H1 (cell line): ENCODE measurements around the gene CHRNG. TPM values are rescaled to one million over a fixed set of nuclear protein-coding genes. Genes with fewer than 3 reads are reported as not detected.

ENCODE experiments used
- CTCF ChIA-PET: fragments of 300-600 bp; sonication (Branson Sonifier 250); formaldehyde crosslinking; loops from one replicate; lab custom pipeline; 2021; ENCODE audit not compliant: partially characterized antibody; lab: Charles Lee
- POLR2A ChIA-PET: fragments of 300-600 bp; sonication (Branson Sonifier 250); formaldehyde crosslinking; loops from one replicate; lab custom pipeline; 2021; ENCODE audit warnings: inconsistent platforms; ENCODE audit not compliant: partially characterized antibody; lab: Charles Lee
- DNase-seq, 2 experiments: peaks; one replicate each; pipeline versions ENCODE4 v3.0.0 to v3.0.0-alpha.2; 2010 to 2022; ENCODE audit warnings: low spot score in 2 of 2, low read depth in 1 of 2, mixed read lengths in 1 of 2
- FAIRE-seq: peaks from 2 replicates; lab custom pipeline; 2011; peaks lifted over from hg19 to GRCh38; lab: Jason Lieb, UNC
- H2AFZ ChIP-seq: 2 replicates; pipeline ENCODE4 v1.8.1; 2012; ENCODE audit warnings: low read length, inconsistent platforms
- H2AK5ac ChIP-seq: 2 replicates; pipeline ENCODE4 v1.6.1; 2013; ENCODE audit warnings: low read depth, low read length
- H2BK120ac ChIP-seq: replicated peaks from 2 replicates; pipeline ENCODE3; 2013; ENCODE audit warnings: low read depth, low read length, inconsistent platforms
- H2BK12ac ChIP-seq: 2 replicates; pipeline ENCODE4 v1.6.1; 2013; ENCODE audit warnings: low read depth, low read length
- H2BK15ac ChIP-seq: 2 replicates; pipeline ENCODE4 v1.6.1; 2013; ENCODE audit warnings: low read length
- H2BK20ac ChIP-seq: 2 replicates; pipeline ENCODE4 v1.6.1; 2013; ENCODE audit warnings: low read length
- H2BK5ac ChIP-seq: 2 replicates; pipeline ENCODE4 v1.6.1; 2013; ENCODE audit warnings: low read depth, low read length
- H3K14ac ChIP-seq: 2 replicates; pipeline ENCODE4 v1.6.1; 2013; ENCODE audit warnings: inconsistent platforms; ENCODE audit not compliant: insufficient read length
- H3K18ac ChIP-seq: 2 replicates; pipeline ENCODE4 v1.6.1; 2013; ENCODE audit warnings: low read length; ENCODE audit errors: extremely low read depth
- H3K23ac ChIP-seq: 2 replicates; pipeline ENCODE4 v1.6.1; 2013; ENCODE audit warnings: inconsistent platforms; ENCODE audit not compliant: insufficient read length
- H3K23me2 ChIP-seq: 2 replicates; pipeline ENCODE4 v1.6.1; 2013; ENCODE audit warnings: low read depth, low read length
- H3K27ac ChIP-seq: 2 replicates; pipeline ENCODE4 v1.6.1; 2011; ENCODE audit warnings: low read depth, low read length, inconsistent platforms
- H3K27me3 ChIP-seq, 4 experiments: replicated peaks in 1 of 4; 1 replicate in 1 of 4; 2 replicates in 3 of 4; pipeline versions ENCODE4 v1.6.1 to v1.8.1; 2011 to 2013; ENCODE audit warnings: low read length in 3 of 4, mild to moderate bottlenecking in 3 of 4, inconsistent platforms in 2 of 4, mixed read lengths in 2 of 4, moderate library complexity in 1 of 4; ENCODE audit not compliant: control insufficient read depth in 3 of 4, insufficient read depth in 3 of 4; ENCODE audit errors: extremely low read depth in 1 of 4
- H3K36me3 ChIP-seq, 4 experiments: 2 replicates each; pipeline versions ENCODE4 v1.6.1 to v1.8.1; 2011 to 2013; ENCODE audit warnings: mild to moderate bottlenecking in 4 of 4, low read length in 3 of 4, moderate library complexity in 2 of 4, control low read depth in 1 of 4, inconsistent platforms in 1 of 4; ENCODE audit not compliant: insufficient read depth in 4 of 4, control insufficient read depth in 2 of 4
- H3K4ac ChIP-seq: replicated peaks from 2 replicates; pipeline ENCODE3; 2013; ENCODE audit warnings: low read length, low read depth, mixed read lengths, inconsistent platforms; ENCODE audit not compliant: insufficient read length
- H3K4me1 ChIP-seq, 4 experiments: replicated peaks in 1 of 4; 1 replicate in 1 of 4; 2 replicates in 3 of 4; pipeline versions ENCODE4 v1.6.1 to v1.8.1; 2011 to 2013; ENCODE audit warnings: low read length in 3 of 4, inconsistent platforms in 2 of 4, mixed read lengths in 1 of 4; ENCODE audit not compliant: insufficient read depth in 4 of 4, control insufficient read depth in 3 of 4
- H3K4me2 ChIP-seq, 2 experiments: 2 replicates each; pipeline versions ENCODE4 v1.6.1 to v1.8.1; 2011 to 2013; ENCODE audit warnings: low read depth in 2 of 2, low read length in 2 of 2, control low read depth in 1 of 2, inconsistent platforms in 1 of 2, mild to moderate bottlenecking in 1 of 2; ENCODE audit not compliant: insufficient read depth in 1 of 2
- H3K4me3 ChIP-seq, 4 experiments: fragments of 200-600, 300-600 bp in 1 of 4; sonication (generic), shearing (Covaris generic), sonication (Bioruptor Twin) in 1 of 4; 2 replicates each; pipeline versions ENCODE4 v1.5.1 to v1.8.1; 2011 to 2016; ENCODE audit warnings: low read length in 4 of 4, low read depth in 3 of 4, control low read depth in 2 of 4, inconsistent platforms in 2 of 4, mild to moderate bottlenecking in 2 of 4, mixed read lengths in 1 of 4, moderate library complexity in 1 of 4; ENCODE audit not compliant: insufficient read depth in 2 of 4; ENCODE audit errors: extremely low read depth in 1 of 4
- H3K56ac ChIP-seq: replicated peaks from 2 replicates; pipeline ENCODE3; 2013; ENCODE audit warnings: low read depth, mild to moderate bottlenecking, mixed read lengths, low read length, inconsistent platforms; ENCODE audit not compliant: insufficient read length
- H3K79me1 ChIP-seq: 2 replicates; pipeline ENCODE4 v1.6.1; 2013; ENCODE audit warnings: low read depth, low read length, control low read depth
- H3K79me2 ChIP-seq, 2 experiments: 2 replicates each; pipeline versions ENCODE4 v1.6.1 to v1.8.1; 2012 to 2013; ENCODE audit warnings: low read length in 2 of 2, mild to moderate bottlenecking in 2 of 2, inconsistent platforms in 1 of 2; ENCODE audit not compliant: insufficient read depth in 2 of 2, control insufficient read depth in 1 of 2
- H3K9ac ChIP-seq, 4 experiments: replicated peaks in 1 of 4; 1 replicate in 1 of 4; 2 replicates in 3 of 4; pipeline versions ENCODE4 v1.6.1 to v1.8.1; 2011 to 2013; ENCODE audit warnings: low read depth in 3 of 4, low read length in 3 of 4, control low read depth in 2 of 4, mild to moderate bottlenecking in 2 of 4, moderate library complexity in 2 of 4, inconsistent platforms in 1 of 4; ENCODE audit errors: extremely low read depth in 1 of 4
- H3K9me3 ChIP-seq, 2 experiments: 2 replicates each; pipeline versions ENCODE4 v1.6.1 to v1.8.1; 2012 to 2013; ENCODE audit warnings: mild to moderate bottlenecking in 2 of 2, moderate library complexity in 2 of 2, control low read depth in 1 of 2, inconsistent platforms in 1 of 2, low read depth in 1 of 2, low read length in 1 of 2, mixed read lengths in 1 of 2; ENCODE audit not compliant: insufficient read depth in 2 of 2
- H4K20me1 ChIP-seq, 2 experiments: replicated peaks in 1 of 2; 2 replicates each; pipeline versions ENCODE3 to v1.8.1; 2011 to 2013; ENCODE audit warnings: inconsistent platforms in 2 of 2, low read length in 2 of 2, mild to moderate bottlenecking in 1 of 2; ENCODE audit not compliant: insufficient read depth in 2 of 2, control insufficient read depth in 1 of 2
- H4K5ac ChIP-seq: 2 replicates; pipeline ENCODE4 v1.6.1; 2013; ENCODE audit warnings: low read length, low read depth, mixed read lengths, inconsistent platforms; ENCODE audit not compliant: insufficient read length
- H4K8ac ChIP-seq: 2 replicates; pipeline ENCODE4 v1.8.0; 2013; ENCODE audit warnings: mild to moderate bottlenecking, moderate library complexity, low read length, inconsistent platforms; ENCODE audit not compliant: insufficient read depth; ENCODE audit errors: extremely low read depth
- H4K91ac ChIP-seq: replicated peaks from 2 replicates; pipeline ENCODE3; 2013; ENCODE audit warnings: low read length, mixed read lengths, inconsistent platforms; ENCODE audit not compliant: insufficient read length
- ASH2L ChIP-seq: fragments of 200-600, 300-600 bp; sonication (generic); IDR thresholded peaks from one replicate; pipeline ENCODE4 v1.7.1; 2017; ENCODE audit warnings: low read length
- CBX8 ChIP-seq: fragments of 300-800, 300-1000 bp; sonication (generic); IDR thresholded peaks from 2 replicates; pipeline ENCODE4 v1.7.1; 2016; ENCODE audit warnings: low read depth, low read length, borderline replicate concordance
- CREB1 ChIP-seq: IDR thresholded peaks from 2 replicates; pipeline ENCODE4 v1.6.1; 2012; ENCODE audit warnings: inconsistent platforms
- GABPA ChIP-seq: IDR thresholded peaks from 2 replicates; pipeline ENCODE4 v1.6.1; 2011; ENCODE audit warnings: mild to moderate bottlenecking, low read length, moderate library complexity, borderline replicate concordance; ENCODE audit not compliant: insufficient read depth
- KDM4A ChIP-seq: IDR thresholded peaks from one replicate; pipeline ENCODE4 v1.7.1; 2012; ENCODE audit warnings: low read depth, mild to moderate bottlenecking, moderate library complexity, low read length, inconsistent platforms; ENCODE audit not compliant: severe bottlenecking
- RAD21 ChIP-seq, 2 experiments: IDR thresholded peaks in 1 of 2; conservative IDR thresholded peaks in 1 of 2; 2 replicates each; pipeline ENCODE4 v1.6.1; 2011; ENCODE audit warnings: low read depth in 2 of 2, low read length in 2 of 2, improper control_type of control experiment in 1 of 2, inconsistent platforms in 1 of 2, mild to moderate bottlenecking in 1 of 2, moderate library complexity in 1 of 2
- RBBP5 ChIP-seq: IDR thresholded peaks from 2 replicates; pipeline ENCODE4 v1.7.1; 2012; ENCODE audit warnings: low read depth, mild to moderate bottlenecking, inconsistent platforms, low read length, moderate library complexity, borderline replicate concordance
- RNF2 ChIP-seq: fragments of 200-900, 300-1000 bp; sonication (generic); IDR thresholded peaks from 2 replicates; pipeline ENCODE4 v1.7.1; 2016; ENCODE audit warnings: borderline replicate concordance, low read depth, mild to moderate bottlenecking, antibody characterized with exemption, low read length; ENCODE audit not compliant: poor library complexity, severe bottlenecking; ENCODE audit errors: missing control alignments
- SIX5 ChIP-seq: IDR thresholded peaks from 2 replicates; pipeline ENCODE4 v1.6.1; 2011; ENCODE audit warnings: mild to moderate bottlenecking, low read depth, low read length
- WGBS, 2 experiments: shearing (Covaris generic) in 1 of 2; methylation state at CpG; one replicate each; pipeline versions ENCODE4 v1.1.6 to v1.1.7; 2013 to 2015; ENCODE audit warnings: low lambda C conversion rate in 2 of 2, mixed read lengths in 2 of 2, inconsistent platforms in 1 of 2, low coverage in 1 of 2, missing lambda C conversion rate in 1 of 2; ENCODE audit not compliant: insufficient replicate concordance in 2 of 2, insufficient coverage in 1 of 2, insufficient read length in 1 of 2; ENCODE audit errors: extremely low coverage in 1 of 2, missing lambda C conversion rate in 1 of 2; 5-methylcytosine and 5-hydroxymethylcytosine counted together
- polyA plus RNA-seq, 7 experiments: library from polyadenylated mRNA; depleted of rRNA in 3 of 7; stranded (reverse) in 5 of 7; unstranded in 2 of 7; fragments of >200 nt in 5 of 7; fragments of 200-250 nt in 2 of 7; gene quantifications; 1 replicate in 5 of 7; 2 replicates in 1 of 7; 4 replicates in 1 of 7; pipeline versions ENCODE4 v1.2.1 to v1.2.3, GENCODE V29; 2011 to 2013; ENCODE audit warnings: missing spikeins in 2 of 7, mixed read lengths in 2 of 7
- total RNA-seq: library from RNA; stranded (reverse); fragmentation: NEBNext Ultra II Directional; extraction: Animal tissue kit (Norgen Biotek cat#: 25700); gene quantifications from 2 replicates; pipeline ENCODE4 v1.2.1, GENCODE V29; 2021

Gene CHRNG
- total and polyA plus RNA-seq, 2 of the 8 experiments (the other 6 are each of a cell fraction or from before 2014, with no cell fraction given), result 0.05 TPM; not detected in 1

DNA sequence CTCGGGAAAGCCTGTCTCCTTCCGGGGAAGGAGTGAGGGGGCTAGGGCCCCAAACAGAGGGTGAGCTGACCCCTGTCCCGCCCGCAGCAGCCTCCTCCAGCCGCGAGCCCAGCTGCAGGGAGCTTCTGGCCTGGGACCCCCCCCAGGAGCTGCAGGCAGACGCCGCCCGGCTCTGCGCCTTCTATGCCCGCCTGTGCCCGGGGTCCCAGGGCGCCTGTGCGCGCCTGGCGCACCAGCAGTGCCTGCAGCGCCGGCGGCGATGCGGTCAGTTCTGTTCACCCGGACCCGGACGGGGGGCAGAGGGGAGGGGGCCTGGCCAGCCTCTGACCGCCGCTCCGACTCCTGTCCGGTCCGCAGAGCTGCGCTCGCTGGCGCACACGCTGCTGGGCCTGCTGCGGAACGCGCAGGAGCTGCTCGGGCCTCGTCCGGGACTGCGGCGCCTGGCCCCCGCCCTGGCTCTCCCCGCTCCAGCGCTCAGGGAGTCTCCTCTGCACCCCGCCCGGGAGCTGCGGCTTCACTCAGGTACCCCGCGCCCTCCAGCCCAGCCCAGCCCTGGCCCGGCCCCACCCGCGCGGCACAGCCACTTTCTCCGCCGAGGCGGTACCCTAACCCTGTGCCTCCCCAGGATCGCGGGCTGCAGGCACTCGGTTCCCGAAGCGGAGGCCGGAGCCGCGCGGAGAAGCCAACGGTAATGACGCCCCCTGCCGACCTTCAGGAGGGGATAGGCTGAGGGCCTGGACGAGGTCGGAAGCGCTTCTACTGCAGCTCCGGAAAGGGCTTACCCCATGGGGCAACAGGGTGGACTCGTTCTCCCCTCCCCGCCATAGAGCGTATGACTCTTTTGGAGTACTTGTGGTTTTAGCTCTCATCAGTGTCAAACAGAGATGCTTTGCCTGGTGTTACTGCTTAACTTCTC lies 15.6 kb upstream of the CHRNG start:
- no peak overlapping the region for H4K91ac ChIP-seq
- ChIA-PET POLR2A (interaction anchor here (0.6 to 1.7 kb wide), 11 partner anchors 11 to 79 kb away, joined by 3 to 5 read pairs (median 3); no protein-coding TSS in a partner anchor), CTCF (interaction anchor here (0.6 to 10.6 kb wide), 28 partner anchors 8 to 672 kb away, joined by 3 to 176 read pairs (median 6); partner anchors contain the start of genes ALPG and CHRNG)
- DNase-seq (peak; percentile 67 to 90), FAIRE-seq (peak; percentile 42)
- H3K23ac ChIP-seq, result no peak overlapping the region
- no peak overlapping the region for H2BK12ac ChIP-seq
- H3K79me2 ChIP-seq, result no peaks in the 10 kb centered on the region
- H2BK120ac ChIP-seq, result no peak overlapping the region
- H3K56ac ChIP-seq, result no peak overlapping the region
- no peaks in the 10 kb centered on the region for H3K9me3 ChIP-seq
- no peak overlapping the region for H3K27ac ChIP-seq
- H2AK5ac ChIP-seq, result no peak overlapping the region
- H3K9ac ChIP-seq, result no peak overlapping the region
- H3K4me3 ChIP-seq, result peak overlapping the region; percentile 22 to 60 (median 46)
- H3K4me2 ChIP-seq, result peak overlapping the region; percentile 54 to 84
- H3K27me3 ChIP-seq, result peaks cover 19 to 48% (median 37%) of the 10 kb centered on the region in 4 experiments
- peak overlapping the region; percentile 13 for H3K18ac ChIP-seq
- H2BK20ac ChIP-seq, result no peak overlapping the region
- H4K5ac ChIP-seq, result no peak overlapping the region
- WGBS, 2 experiments, result 4% methylated on average over 38 of the region's 75 CpGs; no CpG with 5 or more reads in 1 of the 2 experiments
- no peak overlapping the region for H3K4ac ChIP-seq
- no peak overlapping the region for H3K14ac ChIP-seq
- no peaks in the 10 kb centered on the region for H3K36me3 ChIP-seq
- H2AFZ ChIP-seq, result peak overlapping the region; percentile 10; the same call in 1 of the 2 replicates
- peaks cover 0 to 22% (median 9%) of the 10 kb centered on the region in 4 experiments; a peak in 6 of 7 replicates for H3K4me1 ChIP-seq
- peaks cover 3 to 4% of the 10 kb centered on the region in 2 experiments for H4K20me1 ChIP-seq
- H3K79me1 ChIP-seq, result no peaks in the 10 kb centered on the region
- H4K8ac ChIP-seq, result peak overlapping the region; percentile 15
- H3K23me2 ChIP-seq, result peaks cover 10% of the 10 kb centered on the region; the same call in 1 of the 2 replicates
- H2BK15ac ChIP-seq, result no peak overlapping the region
- no peak overlapping the region for H2BK5ac ChIP-seq
- peak; percentile 35; the same call in 1 of the 2 replicates for TF ChIP-seq GABPA
- peak; percentile 55 for TF ChIP-seq ASH2L
- TF ChIP-seq SIX5, result no peak
- TF ChIP-seq CREB1, result peak; percentile 31; the same call in 1 of the 2 replicates
- no peak for TF ChIP-seq CBX8
- peak; percentile 29 to 51; a peak in 3 of 4 replicates for TF ChIP-seq RAD21 (IDR thresholded peaks at IDR 0.05 in 1 of 2, conservative IDR thresholded peaks at IDR 0.05 in 1 of 2; ENCODE audit: low read depth in 2 of 2, low read length in 2 of 2)
- peak; percentile 14 for TF ChIP-seq RNF2
- peak; percentile 33; the same call in 1 of the 2 replicates for TF ChIP-seq RBBP5
- peak; percentile 55 for TF ChIP-seq KDM4A
